HG03139 (cell line): Measurements from ENCODE around the gene TBX4.
"Not testable (repeated sequence)": the region's sequence is repeated elsewhere in the genome, so short reads cannot be mapped to it uniquely, and the experiment has no call there.

Experiments used
- ATAC-seq: cut with Tn5 transposase; IDR thresholded peaks from one replicate; pipeline ENCODE4 v1.9.1; 2021; ENCODE audit not compliant: unreplicated experiment

The TBX4 gene

GRCh38 chr17:61519754-61520440 lies 67.7 kb downstream of the TBX4 start:
- ATAC-seq = no peak

- ATAC-seq = no peak
These were observed 68.7 kb downstream of the TBX4 start for GRCh38 chr17:61520897-61521296.

DNA sequence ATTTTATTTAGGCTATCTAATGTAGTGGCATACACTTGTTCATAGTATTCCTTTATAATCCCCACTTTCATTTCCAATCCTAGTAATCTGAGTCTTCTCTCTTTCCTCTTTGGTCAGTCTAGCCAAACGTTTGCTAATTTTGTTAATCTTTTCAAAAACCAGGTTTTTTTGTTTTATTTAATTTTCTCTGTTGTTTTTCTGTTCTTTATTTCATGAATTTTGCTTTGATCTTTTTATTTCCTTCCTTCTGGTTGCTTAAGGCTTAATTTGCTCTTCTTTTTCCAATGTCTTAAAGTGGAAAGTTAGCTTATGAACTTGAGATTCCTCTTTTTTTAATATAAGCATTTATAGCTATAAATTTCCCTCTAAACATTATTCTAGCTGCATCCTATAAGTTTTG lies 69.9 kb downstream of the TBX4 start:
- no peak for ATAC-seq

DNA sequence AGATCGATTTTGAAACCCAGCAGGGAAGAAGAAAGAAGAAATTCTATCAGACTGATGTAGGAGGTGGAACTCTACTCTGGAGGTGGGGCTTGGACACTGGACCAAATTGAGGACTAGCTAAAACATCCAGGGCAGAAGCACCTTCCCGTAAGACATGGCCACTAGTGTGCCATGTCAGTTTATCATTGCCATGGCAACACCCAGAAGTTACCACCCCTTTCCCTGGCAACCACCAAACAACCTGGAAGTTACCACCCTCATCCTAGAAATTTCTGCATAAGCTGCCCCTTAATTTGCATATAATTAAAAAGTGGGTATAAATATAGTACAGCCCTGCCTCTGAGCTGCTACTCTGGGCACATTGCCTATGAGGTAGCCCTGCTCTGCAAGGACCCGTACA lies 72.1 kb downstream of the TBX4 start:
- ATAC-seq = no peak

DNA sequence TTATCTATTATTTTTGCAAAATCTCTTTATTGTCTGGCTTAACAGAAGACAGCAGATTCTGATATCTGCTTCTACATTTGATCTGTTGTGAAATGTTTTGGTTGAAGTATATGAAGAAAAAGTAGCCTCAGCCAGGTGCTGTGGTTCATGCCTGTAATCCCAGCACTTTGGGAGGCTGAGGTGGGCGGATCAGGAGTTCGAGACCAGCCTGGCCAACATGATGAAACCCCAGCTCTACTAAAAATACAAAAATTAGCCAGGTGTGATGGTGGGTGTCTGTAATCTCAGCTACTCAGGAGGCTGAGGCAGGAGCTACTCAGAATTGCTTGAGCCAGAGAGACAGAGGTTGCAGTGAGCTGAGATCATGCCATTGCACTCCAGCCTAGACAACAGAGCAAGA lies 75.2 kb downstream of the TBX4 start:
- not testable (repeated sequence) for ATAC-seq

- ATAC-seq = no peak
These were observed 75.9 kb downstream of the TBX4 start for GRCh38 chr17:61528171-61528570.

DNA sequence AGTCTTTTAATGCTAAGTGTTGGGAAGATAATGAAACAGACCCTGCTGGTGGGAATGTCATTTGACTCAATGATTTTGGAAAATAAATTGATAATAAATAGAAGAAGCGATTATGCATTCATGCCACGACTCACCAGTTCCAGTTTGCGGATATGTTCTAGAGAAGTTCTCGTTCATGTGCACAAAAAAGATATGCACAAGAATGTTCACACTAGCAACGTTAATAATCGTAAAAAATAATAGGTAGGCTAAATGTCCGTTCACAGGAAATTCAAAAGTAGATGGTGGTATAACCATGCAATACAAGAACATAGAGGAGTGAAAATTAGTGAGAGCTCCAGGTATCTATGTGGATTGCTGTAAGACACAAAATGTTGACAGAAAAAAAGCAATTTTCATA lies 79.0 kb downstream of the TBX4 start:
- ATAC-seq = no peak

DNA sequence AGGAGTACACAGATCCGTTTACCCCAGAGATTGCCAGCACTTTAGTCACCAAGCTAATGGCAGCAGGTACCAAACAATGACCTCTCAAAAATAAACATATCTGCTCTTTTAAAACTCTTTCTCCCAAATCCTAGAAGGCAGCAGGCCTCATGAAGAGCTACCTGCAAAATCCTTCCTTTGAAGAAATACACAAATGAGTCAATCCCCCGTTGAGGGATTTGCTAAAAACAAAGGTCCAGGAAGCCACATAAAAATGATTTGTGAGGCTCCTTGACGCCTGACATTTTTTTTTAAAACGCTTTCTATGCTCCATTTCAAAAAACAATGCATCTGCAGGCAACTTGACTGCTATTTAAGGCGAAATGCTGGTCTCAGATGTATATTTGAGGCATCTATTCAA lies 80.6 kb downstream of the TBX4 start:
- no peak for ATAC-seq

DNA sequence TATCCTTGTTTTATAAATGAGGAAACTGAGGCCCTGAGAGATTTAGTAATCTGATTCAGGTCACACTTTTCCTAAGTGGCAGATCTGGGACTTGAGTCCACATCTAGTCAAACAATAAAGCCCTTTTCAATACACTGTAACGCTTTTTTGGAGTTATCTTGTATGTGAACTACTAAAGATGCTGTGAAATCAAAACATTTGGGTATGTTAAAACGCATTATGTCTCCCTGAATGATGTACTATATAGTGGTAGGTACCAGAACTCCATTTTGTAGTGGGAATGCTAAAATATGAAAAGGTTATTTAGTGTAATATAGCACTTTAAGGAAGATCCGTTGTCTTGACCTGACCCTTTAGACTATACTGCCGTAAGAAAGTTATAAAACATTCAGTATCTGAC lies 81.6 kb downstream of the TBX4 start:
- no peak for ATAC-seq

- ATAC-seq = no peak
These were observed 82.2 kb downstream of the TBX4 start for GRCh38 chr17:61534414-61534813.
